GM19193 (cell line): ENCODE data around the gene CCL23.

ENCODE experiments used
- POLR2A ChIP-seq: IDR thresholded peaks from 4 replicates; pipeline ENCODE4 v1.6.1; 2011; ENCODE audit not compliant: insufficient read depth, insufficient read length; ENCODE audit errors: extremely low read depth

CCL23 gene

DNA sequence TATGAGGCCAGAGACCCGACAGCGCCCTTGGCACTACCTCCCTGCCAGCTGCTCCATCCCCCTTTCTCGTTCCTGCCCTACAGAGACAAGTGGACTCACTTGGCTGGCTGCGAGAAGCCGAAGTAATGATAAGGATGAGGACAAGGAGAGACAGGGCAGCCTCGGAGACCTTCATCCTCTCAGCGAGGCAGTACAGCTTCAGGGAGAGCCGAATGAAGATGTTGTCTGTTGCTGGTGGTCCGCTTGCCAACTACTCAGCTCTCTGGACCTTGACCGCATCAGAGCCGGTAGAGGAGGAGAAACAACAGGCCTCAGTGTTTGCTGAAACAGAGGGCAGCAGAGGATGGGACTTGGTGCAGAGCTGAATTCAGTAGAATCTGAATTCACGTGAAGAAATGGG, 36.5 kb downstream of the CCL23 start, which contains the start of gene CCL16:
CCL16 (minus strand) TSS at position 252 of the 400 bp plus-strand sequence; CDS start at position 175, 77 bp downstream.
- no peak for TF ChIP-seq POLR2A

DNA sequence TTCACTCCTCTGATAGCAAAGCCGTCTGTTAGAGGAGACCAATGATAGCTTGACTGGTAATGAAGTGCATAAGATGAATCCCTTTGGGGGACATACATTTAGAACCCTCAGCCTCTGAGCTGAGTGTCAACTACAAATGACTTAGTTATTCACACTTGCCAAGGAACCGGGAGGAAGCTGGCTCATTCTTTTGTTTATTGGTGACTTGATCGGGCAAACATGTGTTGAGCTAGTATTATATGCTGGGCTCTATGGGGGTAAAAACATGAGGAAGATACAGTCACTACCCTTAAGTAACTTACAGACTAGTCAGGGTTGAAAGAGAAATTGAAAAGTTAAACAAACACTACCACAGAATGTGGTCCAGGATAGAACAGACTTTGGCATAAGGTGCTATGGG, 39.4 kb downstream of the CCL23 start:
- TF ChIP-seq POLR2A: no peak

DNA sequence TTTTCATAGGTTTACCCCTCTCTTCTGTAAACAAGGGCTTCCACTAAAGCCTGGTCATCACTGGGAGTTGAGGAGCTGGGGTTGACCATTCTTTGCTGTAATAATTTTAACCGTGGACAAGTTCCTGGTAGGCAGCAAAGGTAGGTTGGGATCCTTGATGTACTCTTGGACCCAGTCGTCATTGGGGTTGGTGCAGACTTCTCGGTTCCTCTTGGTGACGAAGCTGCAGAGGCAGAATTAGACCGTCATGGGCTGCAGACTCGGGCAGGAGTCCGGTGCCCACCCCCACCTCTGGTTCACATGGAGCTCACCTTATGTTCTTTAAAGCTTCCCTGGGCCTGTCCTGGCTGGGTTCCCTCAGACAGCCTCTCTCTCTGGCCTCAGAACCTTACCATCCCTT, 40.3 kb downstream of the CCL23 start:
- no peak for TF ChIP-seq POLR2A

DNA sequence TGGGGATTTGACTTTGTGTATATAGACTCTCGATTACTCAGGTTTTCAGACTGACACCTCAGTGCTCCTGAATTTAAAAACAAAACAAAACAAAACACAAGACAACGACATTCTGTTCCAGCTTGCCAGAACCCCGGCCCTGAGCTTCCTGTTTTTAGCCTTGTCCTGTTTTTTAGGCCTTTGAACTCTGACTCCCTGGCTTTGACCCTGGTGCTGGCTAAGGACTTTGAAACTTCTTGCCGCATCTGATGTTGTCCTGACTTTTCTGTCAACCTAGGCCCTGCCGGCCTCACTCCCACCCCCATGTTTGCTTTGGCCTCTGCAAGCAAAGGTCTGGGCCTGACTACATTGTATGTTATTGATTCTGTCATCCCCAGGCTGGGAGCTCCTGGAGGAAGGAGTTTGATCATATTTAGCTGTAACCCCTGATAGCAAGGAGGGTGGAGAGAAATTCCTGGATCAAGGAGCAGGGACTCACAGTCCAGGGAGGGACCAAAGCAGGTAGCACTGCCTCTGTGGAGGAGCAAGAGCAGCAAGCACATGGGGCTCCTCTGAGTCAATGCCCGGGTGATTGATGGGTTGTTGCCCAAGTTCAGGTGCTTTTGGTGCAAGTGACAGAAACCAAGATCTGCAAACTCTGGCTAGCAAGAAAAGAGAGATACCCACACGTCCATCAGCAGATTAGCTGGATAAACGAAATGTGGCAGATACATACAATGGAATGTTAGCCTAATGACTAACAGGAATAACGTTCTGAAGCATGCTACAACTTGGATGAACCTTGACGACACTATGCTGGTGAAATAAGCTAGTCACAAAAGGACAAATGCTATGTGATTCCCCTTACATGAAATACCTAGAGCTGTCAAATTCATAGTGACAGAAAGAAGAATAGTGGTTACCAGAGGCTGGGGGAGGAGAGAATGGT, 44.2 kb downstream of the CCL23 start:
- TF ChIP-seq POLR2A: no peak

DNA sequence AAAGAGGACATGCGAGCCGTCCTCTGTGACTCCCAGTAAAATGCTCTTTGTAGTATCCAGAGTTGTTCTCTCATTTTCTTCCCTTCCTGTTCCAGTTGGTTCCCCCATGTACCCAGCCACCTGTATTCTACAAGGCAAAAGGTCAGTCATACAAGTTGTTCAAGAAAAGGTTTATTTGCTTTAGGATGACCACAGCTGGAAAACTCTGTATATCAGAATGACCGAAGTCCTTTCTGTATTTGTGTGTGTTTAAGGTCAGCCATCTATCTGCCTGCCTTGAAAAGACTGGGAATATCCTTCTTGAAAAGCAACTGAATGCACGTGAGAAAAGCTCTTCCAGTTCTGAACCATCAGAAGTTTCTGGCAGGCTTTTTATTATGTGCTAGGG, 44.8 kb downstream of the CCL23 start:
- TF ChIP-seq POLR2A: no peak

DNA sequence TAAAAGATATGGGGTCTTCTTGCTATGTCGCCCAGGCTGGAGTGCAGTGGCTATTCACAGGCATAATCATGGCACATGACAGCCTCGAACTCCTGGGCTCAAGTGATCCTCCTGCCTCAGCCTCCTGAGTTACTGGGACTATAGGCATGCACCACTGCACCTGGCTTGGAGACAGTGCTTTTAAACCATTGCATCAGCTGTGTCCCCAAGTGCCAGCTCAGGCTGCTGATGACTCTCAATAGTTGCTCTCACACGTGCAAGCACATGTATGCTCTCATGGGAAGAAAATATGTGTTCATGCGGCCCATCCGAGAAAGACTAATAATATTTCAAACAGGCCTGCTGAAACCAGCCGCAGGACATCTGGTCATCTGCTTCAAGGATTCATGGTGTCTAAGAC, 45.2 kb downstream of the CCL23 start:
- TF ChIP-seq POLR2A: no peak

DNA sequence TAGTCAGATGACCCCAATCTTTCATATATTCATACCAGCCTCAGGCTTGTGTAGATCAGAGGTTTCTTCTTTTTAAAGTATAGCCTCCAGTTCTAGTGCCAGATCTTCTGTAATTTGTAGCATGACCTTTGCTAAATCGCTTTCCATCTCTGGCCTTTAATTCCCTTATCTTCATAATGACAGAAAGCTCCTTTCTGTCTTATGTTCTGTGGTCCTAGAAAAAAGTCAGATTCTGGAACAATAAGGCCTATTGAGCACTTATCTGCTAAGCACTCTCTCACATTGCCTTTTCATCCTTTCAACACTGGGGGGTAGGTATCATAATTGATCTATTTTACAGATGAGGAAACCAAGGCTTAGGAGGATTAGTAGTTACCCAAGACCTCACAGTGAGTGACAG, 45.7 kb downstream of the CCL23 start:
- TF ChIP-seq POLR2A: no peak

DNA sequence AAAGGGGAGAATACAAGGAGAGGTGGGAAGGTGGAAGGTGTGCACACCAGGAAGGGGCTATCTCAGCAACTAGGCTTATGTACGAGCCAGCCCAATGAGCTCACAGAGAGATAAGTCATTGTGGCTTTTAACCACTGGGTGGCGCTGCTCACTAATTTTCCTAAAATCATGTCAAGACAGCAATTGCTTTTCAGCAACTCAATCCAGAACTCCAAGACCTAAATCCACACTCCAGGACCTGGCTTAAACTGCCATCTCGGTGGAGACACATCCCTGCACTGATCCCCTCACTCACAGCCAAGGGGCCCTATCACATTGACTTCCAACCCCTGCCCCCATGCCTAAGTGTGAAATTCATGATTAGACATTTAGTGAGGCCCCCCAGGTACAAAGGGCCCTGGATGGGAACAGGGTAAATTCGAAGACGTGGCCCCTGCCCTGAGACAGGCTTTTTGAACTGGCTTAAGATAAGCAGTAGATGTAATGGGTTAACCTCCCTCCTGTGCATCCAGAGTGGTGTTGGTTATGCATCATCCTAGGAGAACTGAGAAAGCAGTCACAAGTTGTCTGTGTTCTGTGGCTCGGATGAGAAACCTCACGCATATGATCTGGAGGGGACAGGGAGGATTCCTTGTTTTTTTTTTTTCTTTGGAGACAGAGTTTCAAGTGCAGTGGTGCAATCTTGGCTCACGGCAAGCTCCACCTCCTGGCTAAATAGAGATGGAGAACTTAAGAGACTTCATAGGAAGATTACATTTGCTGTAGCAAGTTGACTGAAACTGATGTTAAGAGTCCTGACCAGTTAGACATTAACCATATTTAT, 48.0 kb downstream of the CCL23 start:
- no peak for TF ChIP-seq POLR2A

DNA sequence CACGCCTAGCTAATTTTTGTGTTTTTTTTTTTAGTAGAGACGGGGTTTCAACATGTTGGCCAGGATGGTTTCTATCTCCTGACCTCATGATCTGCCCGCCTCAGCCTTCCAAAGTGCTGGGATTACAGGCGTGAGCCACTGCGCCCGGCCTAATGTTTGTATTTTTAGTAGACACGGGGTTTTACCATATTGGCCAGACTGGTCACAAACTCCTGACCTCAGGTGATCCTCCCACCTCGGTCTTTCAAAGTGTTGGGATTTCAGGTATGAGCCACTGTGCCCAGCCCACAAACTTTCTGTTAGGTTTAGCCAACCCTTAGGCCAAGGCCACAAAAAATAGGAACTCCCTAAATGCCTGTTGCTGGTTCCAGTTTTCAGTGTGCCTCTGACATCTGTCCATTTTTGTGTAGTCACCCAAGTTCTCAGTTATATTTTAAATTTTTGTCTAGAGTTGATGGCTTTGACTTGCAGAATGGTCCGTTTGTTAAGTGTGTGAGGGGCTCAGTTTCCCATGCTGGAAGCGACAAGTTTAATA, 49.2 kb downstream of the CCL23 start:
- no peak for TF ChIP-seq POLR2A

DNA sequence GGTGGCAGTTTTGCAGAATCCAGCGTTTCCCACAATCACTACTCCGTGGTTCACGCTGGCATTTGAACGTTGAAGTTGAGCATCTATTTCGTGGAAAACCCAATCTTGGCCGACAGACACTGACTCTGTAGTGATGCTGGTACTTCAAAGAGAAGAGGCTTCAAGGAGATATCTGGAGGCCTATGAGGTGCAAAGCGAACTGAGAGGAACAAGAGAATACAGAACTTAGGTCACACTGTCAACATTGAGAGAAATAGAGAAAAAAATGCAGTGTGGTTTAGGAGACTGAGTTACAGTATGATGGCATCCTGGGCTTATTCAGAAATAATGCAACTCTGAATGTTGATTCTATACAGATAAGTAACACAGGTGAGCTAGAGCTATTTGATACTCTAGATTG, 52.5 kb downstream of the CCL23 start:
- TF ChIP-seq POLR2A: no peak

DNA sequence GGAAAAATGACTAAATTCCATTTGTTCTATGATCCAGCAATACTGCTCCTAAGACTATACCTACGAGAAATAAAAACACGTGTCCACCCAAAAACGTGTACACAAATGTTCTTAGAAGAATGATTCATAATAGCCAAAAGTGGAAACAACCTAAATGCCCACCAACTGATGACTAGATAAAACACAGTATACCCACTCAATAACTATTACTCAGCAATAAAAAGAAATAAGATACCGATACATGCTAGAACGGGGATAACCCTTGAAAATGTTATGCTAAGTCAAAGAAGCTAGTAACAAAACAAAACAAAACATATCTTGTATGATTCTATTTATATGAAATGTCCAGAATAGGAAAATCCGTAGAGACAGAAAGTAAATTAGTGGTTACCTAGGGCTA, 54.1 kb downstream of the CCL23 start:
- no peak for TF ChIP-seq POLR2A
